GM18526 (cell line): ENCODE results near the gene TMEM201.

Experiments used
- POLR2A ChIP-seq: IDR thresholded peaks from 3 replicates; pipeline ENCODE4 v1.6.1; 2011; ENCODE audit not compliant: insufficient read length; ENCODE audit errors: extremely low read depth

TMEM201 gene

GRCh38 chr1:9628541-9629444 is 40.1 kb downstream of the TMEM201 start:
- peak; percentile 49 for TF ChIP-seq POLR2A

DNA sequence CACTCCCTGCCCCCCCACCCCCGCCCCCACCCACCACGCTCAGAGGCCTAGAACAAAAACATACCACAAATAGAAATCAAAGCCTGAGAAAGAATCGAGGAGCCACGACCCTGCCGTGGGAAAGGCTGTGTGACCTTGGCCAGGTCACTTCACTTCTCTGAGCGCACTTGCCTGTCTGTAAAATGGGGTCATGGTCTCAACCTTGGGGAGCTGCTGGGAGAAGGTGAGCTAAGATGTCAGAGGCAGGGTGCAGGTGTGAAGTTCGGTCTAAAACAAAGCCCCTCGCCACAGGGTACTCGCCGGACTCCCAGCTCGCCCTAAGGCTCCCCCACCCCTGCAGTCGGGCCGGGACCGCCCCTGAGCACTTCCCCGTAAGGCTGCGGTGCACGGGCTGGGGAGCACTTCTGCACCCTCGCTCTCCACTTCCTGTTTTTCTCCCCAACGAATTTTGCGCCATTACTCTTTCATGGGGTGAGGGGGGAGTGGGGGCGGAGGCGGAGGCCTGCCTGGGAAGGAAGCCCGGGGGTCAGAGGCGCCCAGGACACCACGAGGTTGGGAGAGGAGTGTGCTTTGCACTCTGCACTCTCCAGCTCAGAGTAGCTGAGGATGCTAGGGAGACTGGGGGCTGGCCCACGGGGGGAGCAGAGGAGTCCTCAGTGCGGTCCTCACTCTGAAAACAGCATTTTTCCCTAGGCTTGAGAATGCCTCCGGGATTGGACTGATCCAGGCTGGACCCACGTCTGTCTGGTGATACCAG is 40.9 kb downstream of the TMEM201 start:
- no peak for TF ChIP-seq POLR2A

GRCh38 chr1:9630331-9631111 is 41.8 kb downstream of the TMEM201 start:
- TF ChIP-seq POLR2A = no peak

DNA sequence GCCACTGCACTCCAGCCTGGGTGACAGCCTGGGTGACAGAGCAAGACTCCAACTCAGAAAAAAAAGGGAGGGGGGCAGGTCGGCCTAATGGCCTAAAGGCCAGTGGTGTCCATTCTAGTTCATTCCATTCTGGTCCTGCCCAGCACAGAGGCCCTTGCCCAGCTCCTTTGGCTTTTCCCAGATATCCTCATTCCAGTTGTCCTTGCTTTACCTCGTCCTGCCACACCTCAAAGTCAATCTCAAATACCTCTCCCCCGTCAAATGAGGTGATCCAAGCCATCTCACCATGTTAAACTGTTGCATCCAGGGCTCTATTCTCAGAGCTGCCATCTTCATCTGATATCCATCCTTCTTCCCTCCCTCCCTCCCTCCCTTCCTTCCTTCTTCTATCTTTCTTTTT is 42.9 kb downstream of the TMEM201 start:
- no peak for TF ChIP-seq POLR2A

GRCh38 chr1:9633493-9633892 is 44.8 kb downstream of the TMEM201 start:
- TF ChIP-seq POLR2A = no peak

DNA sequence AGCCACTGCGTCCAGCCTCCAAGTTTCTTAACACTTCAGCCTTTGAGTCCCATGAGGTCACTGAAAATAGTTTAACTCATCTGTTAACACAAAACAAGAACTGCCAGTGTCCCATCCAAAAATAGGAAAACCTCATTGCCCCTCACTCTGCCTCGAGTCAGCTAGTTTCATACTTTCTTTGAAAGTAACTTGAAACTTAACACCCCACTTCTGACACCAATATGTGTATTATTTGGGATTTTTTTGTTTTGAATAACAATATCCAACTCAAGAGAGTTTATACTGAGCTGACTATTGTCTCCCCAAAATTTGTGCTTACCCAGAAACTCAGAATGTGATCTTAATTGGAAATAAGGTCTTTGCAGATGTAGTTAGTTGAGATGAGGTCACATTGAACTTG is 45.9 kb downstream of the TMEM201 start:
- TF ChIP-seq POLR2A = no peak

- no peak for TF ChIP-seq POLR2A
Observed at GRCh38 chr1:9639227-9639626, 50.5 kb downstream of the TMEM201 start.

DNA sequence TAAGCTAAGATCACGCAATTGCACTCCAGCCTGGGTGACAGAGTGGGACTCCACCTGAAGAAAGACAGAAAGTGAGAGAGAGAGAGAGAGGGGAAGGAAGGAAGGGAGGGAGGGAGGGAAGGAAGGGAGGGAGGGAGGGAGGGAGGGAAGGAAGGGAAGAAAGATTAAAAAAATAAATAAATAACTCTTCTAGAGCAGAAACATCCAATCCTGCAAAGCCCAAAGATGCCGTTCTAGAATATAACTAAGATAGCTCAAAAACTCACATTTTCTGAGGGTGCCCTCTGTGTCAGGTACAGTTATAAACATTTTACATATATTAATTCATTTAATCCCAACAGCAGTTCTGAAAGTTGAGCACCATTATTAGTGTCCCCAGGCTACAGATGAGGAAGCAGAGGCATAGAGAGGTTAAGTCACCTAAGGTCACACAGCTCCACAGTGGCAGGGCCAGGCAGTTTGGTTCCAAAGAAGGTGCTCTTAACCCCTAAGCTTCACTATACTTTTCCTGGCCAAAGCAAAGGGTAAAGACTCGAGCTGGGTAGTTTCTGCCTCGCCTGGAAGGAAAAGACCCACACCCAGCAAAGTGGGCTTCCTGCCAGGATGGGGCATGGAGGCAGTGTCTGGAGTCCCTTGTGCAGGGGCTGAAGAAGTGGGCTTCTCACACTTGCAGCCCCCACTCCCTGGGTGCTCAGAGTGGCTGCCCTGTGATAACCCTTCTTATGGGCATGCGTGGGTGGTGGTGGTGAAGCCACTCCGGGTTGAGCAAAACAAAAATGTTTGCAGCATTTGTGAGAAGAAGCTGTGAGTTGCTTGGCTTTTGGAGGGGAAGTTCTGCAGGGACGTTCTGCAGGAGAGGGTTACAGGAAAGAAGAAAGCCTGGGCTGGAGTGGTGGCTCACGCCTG is 54.9 kb downstream of the TMEM201 start:
- TF ChIP-seq POLR2A = no peak

DNA sequence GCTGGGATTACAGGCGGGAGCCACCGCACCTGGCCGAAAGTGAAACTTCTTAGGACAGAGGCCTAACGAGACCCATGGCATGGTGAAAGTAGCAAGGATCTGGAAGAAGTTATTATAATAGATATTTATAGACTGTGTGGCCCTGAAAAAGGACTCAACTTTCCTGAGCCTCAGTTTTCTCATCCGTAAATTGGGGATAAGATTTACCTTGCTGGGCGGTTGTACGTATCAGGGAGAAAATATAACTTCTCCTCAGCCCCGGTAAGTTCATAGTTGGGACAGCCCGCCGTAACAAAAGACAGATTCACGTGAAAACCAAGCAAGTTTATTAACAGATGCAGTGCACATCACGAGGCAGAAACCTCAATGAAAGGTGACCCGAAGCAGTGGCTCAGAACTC is 57.3 kb downstream of the TMEM201 start:
- no peak for TF ChIP-seq POLR2A

DNA sequence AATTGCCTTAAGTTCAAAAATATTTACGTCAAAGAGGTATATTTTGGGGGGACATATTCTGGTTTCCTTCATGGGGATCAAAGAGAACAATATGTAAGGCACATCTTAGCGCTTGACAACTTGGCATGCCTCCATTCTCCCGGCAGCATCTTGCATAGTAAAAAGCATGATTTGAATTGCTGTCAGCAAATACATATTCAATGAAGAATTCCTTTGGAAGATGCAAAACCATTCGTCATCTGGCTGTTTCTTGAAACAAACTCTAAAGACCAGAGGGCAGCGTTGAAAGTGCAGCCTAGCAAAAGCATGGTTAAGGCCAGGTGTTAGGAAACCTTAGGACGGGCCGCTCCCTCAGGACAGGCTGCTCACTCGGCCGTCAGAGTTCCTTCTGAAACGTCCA is 59.5 kb downstream of the TMEM201 start:
- TF ChIP-seq POLR2A = no peak

GRCh38 chr1:9649769-9650168 is 61.1 kb downstream of the TMEM201 start:
- no peak for TF ChIP-seq POLR2A

DNA sequence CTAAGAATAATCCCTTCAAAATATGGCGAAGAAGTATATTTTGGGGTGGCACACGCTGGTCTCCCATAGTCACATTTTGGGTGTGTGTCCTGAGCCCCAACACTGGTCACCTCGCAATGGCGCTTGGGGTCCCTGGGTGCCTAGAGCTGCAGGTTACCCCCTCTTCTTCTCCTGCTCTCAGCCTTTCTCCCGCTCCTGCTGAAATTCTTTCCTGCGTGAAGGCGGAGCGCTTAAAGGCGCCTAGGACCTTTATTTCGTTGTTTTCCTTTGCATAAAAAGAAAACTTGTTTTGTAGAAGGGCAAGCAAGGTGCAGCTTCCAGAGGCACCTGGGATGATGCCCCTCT is 62.5 kb downstream of the TMEM201 start:
- TF ChIP-seq POLR2A = no peak

GRCh38 chr1:9651565-9652378 is 63.1 kb downstream of the TMEM201 start, which contains the start of gene PIK3CD:
Gene PIK3CD (plus strand): TSS chr1:9651731. CDS start chr1:9710456, 58,725 bp downstream.
- TF ChIP-seq POLR2A = peak; percentile 73

- peak; percentile 56 for TF ChIP-seq POLR2A
Observed at GRCh38 chr1:9652379-9653209, 63.9 kb downstream of the TMEM201 start.
